HG02588 (cell line): ENCODE data around the gene ZNF121.
"Not testable (repeated sequence)": the region's sequence is repeated elsewhere in the genome, so short reads cannot be mapped to it uniquely, and the experiment has no call there.

Experiments used
- ATAC-seq: cut with Tn5 transposase; IDR thresholded peaks from one replicate; pipeline ENCODE4 v1.9.1; 2021; ENCODE audit warnings: mild to moderate bottlenecking, moderate library complexity; ENCODE audit not compliant: unreplicated experiment

ZNF121 gene

GRCh38 chr19:9584073-9584833, at the start of gene ZNF121:
Gene ZNF121 (minus strand): TSS chr19:9584504. CDS start chr19:9568097, 16,407 bp downstream.
- peak; percentile 84 for ATAC-seq

DNA sequence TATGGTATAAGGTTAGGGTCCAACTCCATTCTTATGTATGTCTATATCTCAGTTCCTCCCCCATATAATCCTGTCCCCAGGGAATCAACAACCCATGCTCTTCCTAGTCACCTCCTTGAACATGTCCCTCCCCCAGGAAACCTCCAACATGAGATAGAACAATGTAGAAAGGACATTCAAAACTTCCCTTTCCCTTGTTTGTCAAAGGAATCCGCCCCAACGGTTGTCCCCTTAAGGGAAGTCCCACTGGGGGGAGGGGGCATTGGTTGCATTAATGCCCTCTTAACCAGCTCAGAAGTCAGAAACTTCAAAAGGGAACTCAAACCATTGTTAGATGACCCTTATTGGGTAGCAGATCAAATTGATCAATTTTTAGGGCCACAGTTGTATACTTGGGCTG, 43.6 kb upstream of the ZNF121 start:
- ATAC-seq: no peak

DNA sequence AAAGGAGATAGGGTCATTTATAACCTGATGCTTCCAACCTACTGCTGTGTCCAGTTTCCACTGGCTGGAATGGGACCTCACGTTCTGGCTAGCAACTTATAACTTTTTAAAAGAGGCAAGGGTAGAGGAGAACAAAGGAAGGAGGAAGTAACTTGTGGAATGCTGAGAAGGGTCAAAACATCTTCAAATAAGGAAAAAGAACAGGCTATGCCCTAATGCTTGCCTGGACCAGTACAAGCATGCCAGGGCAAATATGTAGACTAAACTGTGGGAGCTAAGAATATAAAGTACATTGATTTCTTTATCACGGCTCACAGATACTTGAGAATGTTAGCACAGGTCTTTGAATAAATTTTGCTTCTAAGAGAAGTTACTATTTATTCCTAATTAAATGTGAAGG, 38.2 kb upstream of the ZNF121 start:
- no peak for ATAC-seq

DNA sequence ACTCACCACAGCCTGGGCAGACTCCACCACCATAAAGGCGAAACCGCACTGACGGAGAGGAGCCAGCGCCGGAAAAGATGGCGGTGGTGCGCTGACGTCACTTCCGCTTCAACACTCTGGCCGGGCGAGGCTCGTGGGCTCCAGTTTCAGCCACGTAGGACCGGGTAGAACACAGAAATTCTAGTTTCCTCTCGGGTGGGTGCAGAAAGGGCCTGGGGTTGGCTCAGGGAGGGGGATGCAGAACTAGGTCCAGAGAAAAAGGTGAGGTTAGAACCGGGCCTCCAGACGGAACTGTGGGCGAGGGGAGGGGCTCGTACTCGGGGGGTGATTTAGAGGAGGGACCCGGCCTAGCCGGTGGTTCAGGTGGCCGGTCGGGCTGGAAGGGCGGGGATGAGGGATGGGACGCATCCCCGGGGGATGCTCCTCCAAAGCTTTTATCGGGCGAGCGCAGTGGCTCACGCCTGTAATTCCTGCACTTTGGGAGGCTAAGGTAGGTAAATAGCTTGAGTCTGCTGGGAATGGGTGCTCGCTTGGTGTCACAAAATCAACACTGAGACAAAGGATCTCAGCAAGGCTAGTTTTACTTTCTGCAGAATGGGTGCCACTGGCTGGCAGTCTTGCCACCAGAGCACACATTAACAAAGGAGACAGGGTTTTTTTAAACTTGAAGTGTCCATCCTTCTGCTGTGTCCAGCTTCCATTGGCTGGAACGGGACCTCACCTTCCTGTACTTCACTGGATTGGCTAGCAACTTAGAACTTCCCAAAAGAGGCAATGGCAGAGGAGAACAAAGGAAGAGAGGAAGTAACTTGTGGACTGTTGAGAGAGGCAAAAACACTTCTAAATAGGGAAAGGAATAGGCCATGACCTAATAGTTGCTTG, 37.1 kb upstream of the ZNF121 start, which contains the start of gene ZNF561:
Gene ZNF561, minus strand, starts transcription at position 77 of the 882 bp plus-strand sequence. CDS start 1,776 bp downstream, outside the sequence.
- peak; percentile 87 for ATAC-seq

DNA sequence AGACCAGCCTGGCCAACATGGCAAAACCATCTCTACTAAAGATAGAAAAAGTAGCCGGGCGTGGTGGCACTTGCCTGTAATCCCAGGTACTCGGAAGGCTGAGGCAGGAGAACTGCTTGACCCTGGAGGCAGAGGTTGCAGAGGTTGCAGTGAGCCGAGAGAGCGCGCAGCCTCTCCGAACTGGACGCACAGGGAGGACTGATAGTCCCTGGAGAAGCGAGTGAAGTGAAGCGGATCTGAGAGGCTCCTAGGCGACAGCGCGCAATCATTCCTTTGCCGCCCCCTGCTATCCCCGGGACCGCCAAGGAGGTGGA, 36.5 kb upstream of the ZNF121 start:
- ATAC-seq: no peak

DNA sequence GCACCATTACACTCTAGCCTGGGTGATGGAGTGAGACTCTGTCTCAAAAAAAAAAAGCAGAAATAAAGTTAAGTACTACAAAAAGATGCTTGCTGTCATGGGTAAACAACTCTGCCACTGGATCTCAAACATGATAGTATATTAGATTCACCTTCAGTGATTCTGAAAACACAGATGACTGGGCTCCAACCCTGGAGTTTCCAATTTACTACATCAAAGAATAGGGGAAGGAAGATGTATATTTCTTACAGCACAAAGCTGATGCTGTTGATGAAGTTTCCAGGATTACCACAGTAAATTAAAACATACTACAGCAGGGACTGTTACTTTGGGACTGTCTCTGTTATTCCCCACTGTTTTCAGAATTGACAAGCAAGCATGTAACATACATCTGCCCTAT, 31.5 kb upstream of the ZNF121 start:
- no peak for ATAC-seq

- no peak for ATAC-seq
Measured at GRCh38 chr19:9610484-9611113, 26.3 kb upstream of the ZNF121 start.

DNA sequence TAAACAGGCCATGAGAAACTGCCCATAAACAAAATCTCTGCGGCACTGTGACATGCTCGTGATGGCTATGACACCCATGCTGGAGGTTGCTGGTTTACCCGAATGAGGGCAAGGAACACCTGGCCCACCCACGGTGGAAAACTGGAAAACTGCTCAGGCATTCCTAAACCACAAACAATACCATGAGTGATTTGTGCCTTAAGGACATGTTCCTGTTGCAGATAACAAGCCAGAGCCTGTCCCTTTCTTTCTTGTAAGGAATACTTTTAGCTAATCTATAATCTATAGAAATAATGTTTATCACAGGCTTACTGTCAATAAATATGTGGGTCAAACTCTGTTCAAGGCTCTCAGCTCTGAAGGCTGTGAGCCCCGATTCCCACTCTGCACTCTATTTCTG, 24.6 kb upstream of the ZNF121 start:
- no peak for ATAC-seq

GRCh38 chr19:9597027-9597426, 12.7 kb upstream of the ZNF121 start:
- ATAC-seq: no peak

DNA sequence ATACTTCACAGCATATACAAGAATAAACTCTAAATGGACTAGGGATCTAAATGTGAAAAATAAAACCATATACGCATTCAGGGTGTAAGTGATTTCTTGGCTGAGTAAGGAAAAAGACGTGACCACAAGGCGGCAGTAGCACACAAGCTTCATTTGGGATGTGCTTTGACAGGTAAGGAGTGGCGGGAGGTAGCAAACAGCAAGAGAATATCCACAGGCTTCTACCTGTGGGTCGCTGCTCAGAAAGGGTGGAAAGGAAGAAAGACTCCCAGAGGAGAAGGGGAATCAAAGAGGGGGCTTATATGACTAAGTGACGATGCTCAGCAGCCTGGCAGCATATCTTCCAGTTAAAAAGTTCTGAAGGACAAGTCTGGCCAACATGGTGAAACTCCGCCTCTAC, 2.5 kb upstream of the ZNF121 start:
- no peak for ATAC-seq

- not testable (repeated sequence) for ATAC-seq
Measured at GRCh38 chr19:9582081-9582725, 2.1 kb downstream of the ZNF121 start.

DNA sequence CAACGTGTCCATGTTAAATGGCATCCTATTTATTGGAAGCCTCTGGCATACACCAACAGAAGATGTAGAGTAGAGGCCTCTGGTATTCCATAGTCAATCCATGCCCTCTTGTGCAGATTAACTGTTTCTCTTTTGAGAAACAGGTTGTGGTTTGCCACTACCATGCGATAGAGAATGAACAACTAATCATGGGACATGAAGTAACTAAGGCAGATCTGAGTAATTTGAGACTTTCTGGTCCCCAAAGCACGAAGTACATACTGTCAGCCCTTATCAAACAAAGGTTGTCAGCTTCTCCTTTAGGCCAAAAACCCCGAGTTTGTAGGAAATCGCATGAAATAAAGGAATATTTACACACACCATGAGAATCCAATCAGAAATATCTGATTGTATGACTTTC, 3.6 kb downstream of the ZNF121 start:
- ATAC-seq: no peak

DNA sequence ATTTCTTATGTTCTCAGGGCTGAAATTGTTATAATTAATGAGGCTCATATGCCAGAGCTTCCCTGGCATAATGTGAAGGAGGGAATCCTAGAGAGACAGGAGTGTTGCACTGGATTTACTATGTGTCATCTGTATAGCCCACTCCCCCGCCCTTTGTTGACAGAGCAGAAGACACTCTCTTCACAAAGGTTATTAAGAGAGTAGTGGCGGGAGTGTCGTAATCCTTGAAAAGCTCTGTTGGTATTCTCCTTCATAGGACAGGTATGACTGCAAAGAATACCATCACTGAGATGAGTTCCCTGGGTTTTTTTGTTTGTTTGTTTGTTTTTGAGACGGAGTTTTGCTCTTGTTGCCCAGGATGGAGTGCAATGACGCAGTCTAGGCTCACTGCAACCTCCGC, 14.0 kb downstream of the ZNF121 start:
- ATAC-seq: no peak

- ATAC-seq: no peak
Measured at GRCh38 chr19:9566729-9567128, 17.6 kb downstream of the ZNF121 start.

DNA sequence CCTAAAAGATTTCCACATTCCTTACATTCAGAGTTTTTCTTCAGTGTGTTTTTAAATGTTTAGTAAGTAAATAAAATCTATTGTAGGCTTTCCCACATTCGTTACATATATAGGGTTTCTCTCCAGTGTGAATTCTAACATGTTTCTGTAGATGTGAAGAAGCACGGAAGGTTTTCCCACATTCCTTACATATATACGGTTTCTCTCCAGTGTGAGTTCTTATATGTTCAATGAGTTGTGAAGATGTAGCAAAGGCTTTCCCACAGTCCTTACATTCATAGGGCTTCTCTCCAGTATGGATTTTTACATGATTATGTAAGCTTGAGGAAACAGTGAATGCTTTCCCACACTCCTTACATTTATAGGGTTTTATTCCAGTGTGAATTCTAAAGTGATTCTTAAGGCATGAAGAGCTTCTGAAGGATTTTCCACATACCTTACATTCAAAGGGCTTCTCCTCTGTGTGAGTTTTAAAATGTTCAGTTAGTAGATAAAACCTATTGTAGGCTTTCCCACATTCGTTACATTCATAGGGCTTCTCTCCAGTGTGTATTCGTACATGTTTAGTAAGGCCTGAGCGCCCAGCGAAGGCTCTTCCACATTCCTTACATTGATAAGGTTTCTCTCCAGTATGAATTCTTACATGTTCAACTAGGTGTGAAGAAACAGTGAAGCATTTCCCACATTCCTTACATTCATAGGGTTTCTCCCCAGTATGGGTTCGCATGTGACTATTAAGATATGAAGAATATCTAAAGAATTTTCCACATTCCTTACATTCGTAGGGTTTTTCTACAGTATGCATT, 18.2 kb downstream of the ZNF121 start:
- ATAC-seq: no peak

GRCh38 chr19:9552536-9553274, 31.6 kb downstream of the ZNF121 start:
- ATAC-seq: no peak

DNA sequence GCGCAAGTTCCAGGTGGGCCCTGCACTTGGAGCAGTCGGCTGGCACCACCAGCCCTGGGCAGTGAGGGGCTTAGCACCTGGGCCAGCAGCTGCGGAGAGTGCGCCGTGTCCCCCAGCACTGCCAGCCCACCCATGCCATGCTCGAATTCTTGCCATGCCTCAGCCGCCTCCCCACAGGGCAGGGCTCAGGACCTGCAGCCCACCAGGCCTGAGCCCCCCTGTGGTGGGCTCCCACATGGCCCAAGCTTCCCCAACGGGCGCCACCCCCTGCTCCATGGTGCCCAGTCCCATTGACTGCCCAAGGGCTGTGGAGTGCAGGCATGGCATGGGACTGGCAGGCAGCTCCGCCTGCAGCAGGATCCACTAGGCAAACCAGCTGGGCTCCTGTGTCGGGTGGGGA, 36.4 kb downstream of the ZNF121 start:
- ATAC-seq: no peak

DNA sequence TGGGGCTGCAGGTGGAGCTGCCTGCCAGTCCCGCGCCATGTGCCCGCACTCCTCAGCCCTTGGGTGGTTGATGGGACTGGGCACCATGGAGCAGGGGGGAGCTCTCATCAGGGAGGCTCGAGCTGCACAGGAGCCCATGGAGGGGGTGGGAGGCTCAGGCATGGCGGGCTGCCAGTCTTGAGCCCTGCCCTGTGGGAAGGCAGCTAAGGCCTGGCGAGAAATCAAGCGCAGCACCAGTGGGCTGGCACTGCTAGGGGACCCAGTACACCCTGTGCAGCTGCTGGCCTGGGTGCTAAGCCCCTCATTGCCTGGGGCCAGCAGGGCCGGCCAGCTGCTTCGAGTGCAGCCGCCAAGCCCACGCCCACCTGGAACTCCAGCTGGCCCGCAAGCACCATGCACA, 43.0 kb downstream of the ZNF121 start:
- not testable (repeated sequence) for ATAC-seq

GRCh38 chr19:9539921-9540320, 44.4 kb downstream of the ZNF121 start:
- ATAC-seq: not testable (repeated sequence)

DNA sequence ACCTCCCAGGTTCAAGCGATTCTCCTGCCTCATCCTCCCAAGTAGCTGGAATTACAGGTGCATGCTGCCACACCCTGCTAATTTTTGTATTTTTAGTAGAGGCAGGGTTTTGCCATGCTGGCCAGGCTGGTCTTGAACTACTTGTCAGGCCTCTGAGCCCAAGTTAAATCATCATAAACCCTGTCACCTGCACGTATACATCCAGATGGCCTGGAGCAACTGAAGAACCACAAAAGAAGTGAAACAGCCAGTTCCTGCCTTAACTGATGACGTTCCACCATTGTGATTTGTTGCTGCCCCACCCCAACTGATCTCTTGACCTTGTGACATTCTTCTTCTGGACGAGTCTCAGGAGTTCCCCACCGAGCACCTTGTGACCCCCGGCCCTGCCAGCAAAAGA, 45.1 kb downstream of the ZNF121 start:
- ATAC-seq: not testable (repeated sequence)
